ENCODE data around the gene ASAP3. TPM values are rescaled to one million over a fixed set of nuclear protein-coding genes. Genes with fewer than 3 reads are reported as not detected.

ASAP3 gene
- total and polyA plus RNA-seq, 9 of the 15 experiments (the other 6 are each of a cell fraction or from before 2014, with no cell fraction given): 1.7 to 31.2 (median 17.4) TPM

- intact Hi-C loops (cut with micrococcal nuclease): loop anchor here (10.0 kb wide), 2 partner anchors 122 to 322 kb away; no protein-coding TSS in a partner anchor
- Histone ChIP-seq H3K36me3 (ENCODE audit: control insufficient read depth, insufficient read depth, low read length) (no peaks in the 10 kb centered on the region), H4K20me1 (replicated peaks; ENCODE audit: control insufficient read depth, insufficient read depth, low read length) (no peaks in the 10 kb centered on the region), H3K4me3 (no peak overlapping the region), H3K4me2 (ENCODE audit: insufficient read depth, low read length) (no peak overlapping the region), H3K27ac (ENCODE audit: extremely low read depth, low read depth, low read length) (no peak overlapping the region), H3K9me1 (ENCODE audit: control insufficient read depth, insufficient read depth, low read length) (no peaks in the 10 kb centered on the region), H3K9ac (ENCODE audit: insufficient read depth in 1 of 2, low read depth in 2 of 2, low read length in 2 of 2) (no peak overlapping the region), H3K9me3 (replicated peaks; ENCODE audit: control insufficient read depth, insufficient read depth, low read depth, low read length) (no peaks in the 10 kb centered on the region), H3K79me2 (ENCODE audit: control insufficient read depth, insufficient read depth, low read length) (no peaks in the 10 kb centered on the region), H3K4me1 (replicated peaks in 1 of 2; ENCODE audit: control insufficient read depth in 2 of 2, insufficient read depth in 2 of 2, low read length in 2 of 2) (peaks cover 5 to 23% of the 10 kb centered on the region in 2 experiments), H3K27me3 (ENCODE audit: control insufficient read depth in 2 of 2, insufficient read depth in 2 of 2, low read length in 2 of 2) (no peaks in the 10 kb centered on the region), H2AFZ (ENCODE audit: low read depth, low read length) (no peak overlapping the region)
- ChIA-PET POLR2A (no interaction called here), CTCF (ENCODE audit: low intra/inter-chr PET ratio) (interaction anchor here (0.6 kb wide), 1 partner anchor 63 kb away, joined by 3 read pairs; the partner anchor contains the start of gene HNRNPR)
- in situ Hi-C loops (cut with MboI): no loop called here
- DNase-seq (ENCODE audit: extremely low read depth in 1 of 4, low spot score in 3 of 4) (no peak), FAIRE-seq (no peak), ATAC-seq (no peak)
- WGBS (ENCODE audit: insufficient coverage, low coverage, missing lambda C conversion rate): 45% methylated on average over 8 of the region's 8 CpGs
- TF ChIP-seq STAT6 (CRISPR knock-in tag; IDR thresholded peaks at IDR 0.05): no peak
- TF ChIP-seq HEY1 (CRISPR knock-in tag; IDR thresholded peaks at IDR 0.05; ENCODE audit: borderline replicate concordance): no peak
- no peak for TF ChIP-seq NFIC (IDR thresholded peaks at IDR 0.05)
- TF ChIP-seq GABPB2 (CRISPR knock-in tag; conservative IDR thresholded peaks at IDR 0.05): no peak
- no TSS peak for BruUV-seq (replicated peaks)
Measured at GRCh38 chr1:23407016-23407630, 76.9 kb downstream of the ASAP3 start.
